GM19035 (cell line): Measurements from ENCODE around the gene ERBB4.
"Not testable (repeated sequence)": the region's sequence is repeated elsewhere in the genome, so short reads cannot be mapped to it uniquely, and the experiment has no call there.

Source experiments
- ATAC-seq: cut with Tn5 transposase; IDR thresholded peaks from one replicate; pipeline ENCODE4 v1.9.1; 2021; ENCODE audit not compliant: unreplicated experiment

Gene ERBB4

DNA sequence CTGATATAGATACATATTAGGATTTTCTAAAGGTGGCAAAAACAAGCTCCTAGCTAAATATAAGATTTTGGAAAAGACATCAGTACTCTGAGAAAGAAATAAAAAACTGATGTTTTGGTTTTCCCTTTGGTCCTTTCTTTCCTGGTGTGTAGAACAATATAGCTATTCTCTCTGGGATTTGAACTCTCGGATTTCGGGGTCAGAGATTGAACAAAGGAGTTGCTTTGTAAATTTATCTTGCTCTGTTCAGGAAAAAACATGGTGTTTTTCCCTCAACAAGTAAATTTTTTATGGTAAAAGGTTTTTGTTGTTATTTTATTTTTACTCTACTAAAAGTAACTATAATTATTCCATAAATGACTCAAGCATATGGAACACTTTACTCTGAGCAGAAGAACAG lies 889.3 kb downstream of the ERBB4 start:
- ATAC-seq = no peak

DNA sequence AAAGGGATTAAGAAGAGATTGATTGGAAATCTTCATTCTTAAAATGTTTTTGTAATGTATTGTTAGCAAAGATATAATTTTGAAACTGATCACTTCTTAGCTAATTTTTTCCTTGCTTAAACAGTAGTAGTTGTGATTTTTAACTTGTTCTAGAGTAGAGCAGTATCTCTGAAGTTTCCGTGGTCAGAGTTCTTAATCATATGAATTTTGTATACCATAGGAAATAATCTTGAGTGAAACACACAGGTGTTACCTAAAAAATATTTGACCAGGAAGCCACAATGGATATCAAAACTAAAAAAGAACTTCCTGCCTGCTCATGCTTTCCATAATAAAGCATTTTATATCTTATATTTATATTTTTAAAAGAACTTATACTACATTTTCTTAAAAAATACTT lies 907.1 kb downstream of the ERBB4 start:
- no peak for ATAC-seq

DNA sequence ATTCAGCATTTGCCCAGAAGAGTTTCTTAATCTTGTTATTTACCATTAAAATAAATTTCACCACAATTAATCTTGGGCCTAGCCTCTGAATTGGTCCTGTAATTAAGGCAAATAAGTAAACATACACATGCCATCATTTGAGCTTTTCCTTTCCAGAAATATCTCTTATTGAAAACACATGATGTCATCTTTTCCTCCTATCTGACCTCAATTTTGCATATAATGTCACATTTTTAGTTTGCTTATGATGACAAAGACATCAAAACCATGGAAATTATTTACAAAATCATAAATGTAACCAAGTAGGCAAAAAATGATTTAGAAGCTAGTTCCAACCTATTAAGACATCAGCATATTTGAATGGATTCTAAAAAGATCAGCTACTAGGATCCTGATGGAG lies 915.5 kb downstream of the ERBB4 start:
- no peak for ATAC-seq

DNA sequence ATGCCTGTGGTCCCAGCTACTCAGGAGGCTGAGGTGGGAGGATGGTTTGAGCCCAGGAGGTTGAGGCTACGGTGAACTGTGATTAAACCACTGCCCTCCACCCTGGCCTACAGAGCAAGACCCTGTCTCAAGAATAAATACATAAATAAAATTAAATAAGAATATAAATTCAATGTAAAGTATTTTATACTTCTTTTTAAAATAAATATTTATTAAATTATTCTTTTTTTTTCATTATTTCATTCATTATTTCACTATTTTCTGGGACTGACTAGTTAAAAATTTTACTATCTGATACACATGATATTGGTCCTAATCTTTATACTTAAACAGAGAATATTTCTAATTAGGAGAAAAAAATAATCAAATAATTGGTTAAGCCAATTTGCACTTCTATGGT lies 917.6 kb downstream of the ERBB4 start:
- no peak for ATAC-seq

DNA sequence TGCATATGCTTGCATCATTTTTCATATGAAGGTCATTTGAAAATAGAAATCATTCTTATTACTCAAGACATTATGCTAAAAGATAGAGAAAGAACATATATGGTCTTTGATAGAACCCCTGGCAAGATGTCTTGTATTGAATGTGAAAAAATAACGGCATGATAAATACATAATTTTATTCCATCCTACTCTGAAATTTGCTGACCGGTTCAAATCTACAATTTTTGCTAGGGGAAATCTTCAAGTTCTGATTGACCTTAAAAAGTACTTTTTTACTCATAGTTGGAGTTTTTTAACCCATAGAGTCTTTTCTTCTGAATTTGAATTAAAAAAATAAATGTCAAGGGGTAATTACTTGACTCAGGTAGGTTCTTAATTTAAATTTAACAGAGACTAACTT lies 920.8 kb downstream of the ERBB4 start:
- no peak for ATAC-seq

DNA sequence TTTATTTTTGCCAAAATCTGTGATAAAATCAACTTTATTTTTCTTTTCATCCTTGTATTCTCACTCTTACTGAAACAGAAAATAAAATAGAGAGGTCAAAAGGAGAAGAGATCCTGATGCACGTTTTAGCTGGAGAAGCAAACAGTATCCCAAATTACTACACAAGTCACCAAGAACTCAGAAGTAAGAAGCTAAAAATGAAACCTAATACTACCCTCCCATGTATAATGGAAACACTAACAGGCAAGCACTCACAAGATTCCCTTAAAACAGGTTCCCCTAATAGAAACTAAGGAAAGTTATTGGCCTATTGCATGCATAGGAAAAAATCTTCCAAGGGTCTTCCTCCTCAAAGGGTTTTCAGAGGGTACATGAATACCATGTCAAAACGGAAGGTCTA lies 927.0 kb downstream of the ERBB4 start:
- ATAC-seq = no peak

DNA sequence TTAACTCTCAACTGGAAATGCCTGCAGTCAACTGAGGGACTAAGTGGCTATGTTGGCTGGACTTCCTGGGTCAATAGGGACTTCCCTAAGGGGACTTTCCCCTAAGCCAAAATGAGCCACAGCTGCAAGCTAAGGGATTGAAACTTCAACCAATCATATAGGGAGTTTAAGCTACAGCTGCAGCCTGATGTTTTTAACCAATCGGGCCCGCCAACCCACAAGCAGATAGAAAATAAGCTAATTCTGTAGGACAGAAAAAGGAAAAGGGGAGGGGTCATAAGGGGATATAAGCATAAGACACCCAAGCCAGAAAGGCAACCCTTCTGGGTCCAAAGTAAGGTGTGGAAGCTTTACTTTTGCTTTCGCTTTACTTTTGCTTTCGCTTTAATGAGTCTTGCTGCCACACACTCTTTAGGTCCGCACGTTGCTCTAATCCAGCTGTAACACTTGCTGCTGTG lies 927.5 kb downstream of the ERBB4 start:
- ATAC-seq = no peak

DNA sequence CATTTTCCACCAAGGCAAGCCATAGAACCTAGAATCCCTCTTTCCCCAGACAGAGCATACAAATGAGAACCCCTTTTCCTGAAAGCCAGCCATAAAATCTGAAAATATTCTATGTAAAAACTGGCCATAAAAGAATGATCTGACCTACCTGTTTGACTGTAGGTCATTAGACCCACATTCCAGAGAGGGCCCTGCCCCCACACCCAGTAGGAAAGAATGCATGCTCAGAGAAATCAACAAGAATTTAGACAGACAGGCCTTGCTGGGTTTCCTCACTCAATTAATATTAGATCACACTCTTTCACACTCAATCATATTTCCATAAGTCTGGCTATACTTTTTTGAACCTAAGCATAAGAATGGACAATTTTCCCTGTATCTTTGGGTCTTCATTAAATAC lies 929.5 kb downstream of the ERBB4 start:
- ATAC-seq = no peak

DNA sequence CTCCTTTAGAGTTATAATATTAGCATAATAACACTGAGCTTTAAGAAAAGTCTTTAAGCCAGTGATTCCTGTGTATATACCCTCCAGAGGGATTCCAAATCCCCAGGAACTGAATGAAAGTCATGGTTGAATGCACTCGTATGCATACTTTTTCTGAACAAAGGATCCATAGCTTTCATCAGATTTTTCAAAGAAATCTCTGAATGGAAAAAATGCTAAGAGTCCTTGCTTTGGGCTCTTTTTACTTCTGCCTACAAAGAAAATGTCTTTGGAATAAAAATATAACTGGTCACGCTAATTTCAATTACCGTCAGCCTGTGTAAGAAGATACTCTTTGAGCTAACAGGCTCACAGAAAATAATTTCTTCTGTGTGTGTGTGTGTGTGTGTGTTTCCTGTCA lies 939.5 kb downstream of the ERBB4 start:
- no peak for ATAC-seq

DNA sequence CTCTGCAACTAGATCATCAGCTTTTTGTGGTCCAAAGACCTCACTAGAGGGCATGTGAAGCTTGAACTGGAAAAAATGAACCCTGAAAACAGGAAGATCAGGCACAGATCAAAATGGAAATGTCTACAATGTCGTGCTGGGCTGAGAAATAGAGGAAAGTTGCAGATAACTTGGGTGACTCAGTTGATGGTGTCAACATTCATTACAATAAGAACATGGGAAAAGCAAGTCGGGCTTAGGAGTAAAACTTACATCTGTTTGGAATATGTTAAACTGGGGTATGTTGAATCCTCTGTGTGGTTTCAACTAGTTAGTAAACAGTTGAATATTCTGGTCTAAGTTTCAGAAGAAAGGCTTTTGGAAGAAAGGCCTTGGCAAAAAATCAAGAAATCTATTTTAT lies 940.4 kb downstream of the ERBB4 start:
- ATAC-seq = no peak

DNA sequence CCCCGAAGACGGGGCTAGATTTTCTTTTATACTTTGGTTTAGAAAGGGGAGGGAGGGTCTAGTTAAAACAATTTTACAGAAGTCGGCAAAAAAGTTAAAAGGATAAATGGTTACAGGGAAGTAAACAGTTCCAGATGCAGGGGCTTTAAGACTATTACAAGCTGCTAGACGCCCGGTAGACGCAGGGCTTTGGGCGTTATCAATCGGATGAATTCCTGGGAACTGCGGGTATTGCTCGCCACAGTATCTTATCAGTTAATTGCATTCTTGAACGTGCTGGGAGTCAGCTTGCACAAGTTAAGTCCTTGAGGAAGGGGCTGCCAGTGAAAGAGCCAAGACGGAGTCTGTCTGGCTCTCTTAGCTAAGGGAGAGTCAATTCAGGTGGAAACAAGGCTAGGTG lies 946.6 kb downstream of the ERBB4 start:
- not testable (repeated sequence) for ATAC-seq

DNA sequence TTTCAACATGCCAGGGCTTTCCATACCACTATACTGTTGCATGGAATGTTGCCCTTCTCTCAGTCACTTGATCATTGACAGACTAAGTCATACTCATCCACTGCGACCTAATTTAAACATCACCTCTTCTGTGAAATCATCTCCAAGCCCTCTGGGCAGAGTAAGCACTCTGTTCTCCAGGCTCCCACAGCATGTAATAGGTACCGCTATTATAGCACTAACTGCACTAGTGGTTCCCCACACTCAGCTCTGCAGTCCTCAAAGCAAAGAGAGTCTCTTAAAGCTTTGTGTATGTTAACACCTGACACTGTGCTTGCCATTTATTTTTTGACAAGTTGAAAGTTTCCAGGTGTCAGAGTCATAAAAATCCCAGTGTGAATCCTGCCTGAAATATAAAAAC lies 947.2 kb downstream of the ERBB4 start:
- ATAC-seq = no peak

DNA sequence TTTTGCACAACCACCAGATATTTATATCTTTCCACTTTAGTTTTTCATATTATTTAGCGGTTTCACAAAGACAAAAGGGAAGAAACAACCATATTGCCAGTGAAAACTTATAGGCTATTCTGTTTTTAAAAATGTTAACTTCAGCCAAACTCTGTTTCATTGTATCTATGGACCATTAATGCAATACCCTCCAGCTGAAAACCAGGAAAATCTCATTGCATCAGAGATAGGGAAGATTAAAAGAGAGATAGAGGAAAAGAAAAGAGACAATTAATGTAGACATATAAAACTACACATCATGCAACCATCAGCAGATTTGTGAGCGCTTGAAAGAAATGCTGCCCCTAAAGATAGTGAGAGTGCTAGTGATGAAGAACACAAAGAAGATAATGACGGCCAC lies 970.2 kb downstream of the ERBB4 start:
- no peak for ATAC-seq

DNA sequence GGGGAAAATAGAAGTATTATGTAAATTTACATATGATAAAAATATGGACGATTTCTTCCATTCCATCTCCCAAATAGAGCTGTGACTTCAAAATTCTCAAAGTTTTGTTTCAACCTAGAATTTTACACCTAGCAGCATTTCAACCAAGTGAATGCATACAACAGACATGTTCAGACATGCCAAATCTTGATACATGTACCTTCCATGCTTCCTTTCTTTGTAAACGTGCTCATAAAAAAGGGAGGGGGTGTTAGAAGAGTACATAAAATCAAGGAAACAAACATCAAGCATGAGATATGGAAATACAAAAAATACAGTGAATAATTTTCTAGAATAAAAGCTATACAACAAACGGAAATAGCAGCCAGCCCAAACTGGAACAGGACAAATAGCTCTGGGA lies 974.2 kb downstream of the ERBB4 start:
- no peak for ATAC-seq

DNA sequence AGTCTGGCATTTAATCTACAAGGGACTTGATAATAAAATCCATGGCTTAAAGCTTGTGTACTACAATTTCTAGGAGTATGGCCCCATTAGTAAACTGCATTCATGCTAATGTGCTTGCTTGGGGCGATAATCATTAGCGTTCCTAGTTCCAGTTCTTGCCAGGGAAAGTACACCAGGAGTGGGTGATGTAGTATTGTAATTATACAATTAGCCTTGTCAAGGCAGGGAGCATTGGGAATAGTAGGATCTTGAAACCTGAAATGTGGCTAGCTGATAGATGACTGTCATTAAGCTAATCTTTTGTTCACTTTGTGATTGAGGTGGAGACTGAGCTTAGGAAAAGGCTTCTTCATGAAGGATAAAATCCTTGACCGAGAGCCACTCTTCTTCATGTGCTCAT lies 993.0 kb downstream of the ERBB4 start:
- ATAC-seq = no peak

DNA sequence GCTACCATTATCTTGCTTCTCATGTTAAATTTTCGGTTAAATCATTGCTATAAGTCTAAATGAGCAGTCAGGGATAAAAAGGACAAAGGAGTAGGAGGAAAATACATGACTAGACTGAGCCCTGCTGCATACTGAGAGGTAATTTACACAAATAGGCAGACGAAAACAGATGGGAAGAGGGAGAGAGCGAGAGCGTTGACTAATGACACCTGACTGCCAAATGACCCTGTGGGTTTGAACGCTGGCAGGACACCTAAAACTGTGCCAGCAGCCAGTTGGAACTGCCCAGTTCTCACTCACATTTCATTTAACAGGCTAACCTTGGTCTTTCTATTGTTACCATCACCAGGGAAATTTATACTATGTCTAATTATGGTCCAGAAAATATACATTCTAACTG lies 1004.0 kb downstream of the ERBB4 start:
- no peak for ATAC-seq

DNA sequence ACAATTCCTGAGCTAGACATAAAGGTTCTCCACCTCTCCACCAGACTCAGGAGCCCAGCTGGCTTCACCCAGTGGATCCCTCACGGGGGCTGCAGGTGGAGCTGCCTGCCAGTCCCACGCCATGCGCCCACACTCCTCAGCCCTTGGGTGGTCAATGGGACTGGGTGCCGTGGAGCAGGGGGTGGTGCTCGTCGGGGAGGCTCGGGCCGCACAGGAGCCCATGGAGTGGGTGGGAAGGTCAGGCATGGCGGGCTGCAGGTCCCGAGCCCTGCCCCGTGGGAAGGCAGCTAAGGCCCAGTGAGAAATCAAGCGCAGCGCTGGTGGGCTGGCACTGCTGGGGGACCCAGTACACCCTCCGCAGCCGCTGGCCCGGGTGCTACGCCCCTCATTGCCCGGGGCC lies 1014.4 kb downstream of the ERBB4 start:
- not testable (repeated sequence) for ATAC-seq

DNA sequence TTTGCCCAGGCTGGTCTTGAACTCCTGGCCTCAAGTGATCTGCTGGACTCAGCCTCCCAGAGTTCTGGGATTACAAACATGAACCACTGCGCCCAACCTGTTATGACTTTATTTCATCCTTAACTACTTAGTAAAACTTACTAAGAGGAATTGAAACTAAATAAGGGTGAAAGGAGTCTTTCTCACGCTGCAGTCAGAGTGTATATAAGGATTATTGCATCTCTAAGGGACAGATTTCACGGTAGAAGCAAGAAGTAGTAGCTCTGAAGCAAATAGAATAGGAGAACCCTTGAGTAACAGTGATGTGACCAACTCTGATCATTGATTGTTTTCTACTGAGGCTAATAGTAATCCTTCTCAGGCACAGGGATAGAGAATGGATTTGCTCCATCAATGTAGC lies 1022.1 kb downstream of the ERBB4 start:
- ATAC-seq = no peak

DNA sequence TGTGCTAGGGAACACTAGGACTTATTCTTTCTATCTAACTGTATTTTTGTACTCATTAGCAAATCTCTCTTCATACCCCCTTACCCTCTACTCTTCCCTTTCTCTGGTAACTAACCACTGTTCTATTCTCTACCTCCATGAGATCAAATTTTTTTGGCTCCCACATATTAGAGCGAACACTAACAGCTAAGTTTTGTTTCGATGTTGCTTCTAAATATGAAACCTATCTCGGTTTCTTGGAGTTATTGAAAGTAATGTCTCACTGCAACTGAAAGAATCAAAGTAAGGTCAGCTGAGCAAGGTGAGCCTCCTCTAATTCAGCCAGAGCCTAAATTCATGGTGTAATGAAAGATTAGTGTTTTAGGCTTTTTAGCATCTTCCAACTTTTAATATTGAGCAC lies 1024.6 kb downstream of the ERBB4 start:
- no peak for ATAC-seq

DNA sequence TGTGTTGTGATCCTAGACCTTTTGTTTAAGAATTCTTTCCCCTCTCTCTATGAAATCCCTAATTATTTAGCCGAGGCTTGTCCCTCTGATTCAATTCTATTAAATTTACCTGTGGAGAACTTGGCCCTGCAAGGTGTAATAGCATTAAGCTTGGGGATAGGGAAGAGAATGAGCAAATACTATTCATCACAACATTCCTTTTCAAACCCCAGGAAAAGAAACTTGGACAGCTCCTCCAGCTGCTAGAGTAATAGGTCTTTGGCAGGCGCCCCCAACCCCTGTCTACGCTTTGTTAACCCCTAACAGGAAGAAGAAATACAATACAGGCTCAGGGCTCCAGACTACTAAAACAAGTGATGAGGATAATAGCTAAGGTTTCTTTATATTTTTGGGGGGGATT lies 1025.2 kb downstream of the ERBB4 start:
- ATAC-seq = no peak

DNA sequence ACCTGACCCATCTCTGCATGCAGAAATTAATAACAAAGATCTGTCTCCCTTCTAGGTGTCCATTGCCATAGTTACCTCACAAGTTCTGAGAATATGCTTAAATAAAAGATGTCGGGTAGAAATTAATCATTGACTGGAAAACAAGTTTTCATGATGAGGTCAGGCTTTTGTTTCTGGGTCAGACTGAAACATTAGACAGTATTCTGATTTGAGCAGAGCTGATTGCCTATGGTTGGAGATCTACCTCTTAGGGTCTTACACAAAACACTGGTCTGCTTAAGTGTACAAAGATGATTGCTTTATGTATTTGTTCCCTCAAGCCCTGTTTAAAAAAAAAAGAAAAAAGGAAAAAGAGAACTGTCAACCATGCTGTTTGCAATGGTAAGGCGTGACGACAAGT lies 1025.8 kb downstream of the ERBB4 start:
- ATAC-seq = no peak

DNA sequence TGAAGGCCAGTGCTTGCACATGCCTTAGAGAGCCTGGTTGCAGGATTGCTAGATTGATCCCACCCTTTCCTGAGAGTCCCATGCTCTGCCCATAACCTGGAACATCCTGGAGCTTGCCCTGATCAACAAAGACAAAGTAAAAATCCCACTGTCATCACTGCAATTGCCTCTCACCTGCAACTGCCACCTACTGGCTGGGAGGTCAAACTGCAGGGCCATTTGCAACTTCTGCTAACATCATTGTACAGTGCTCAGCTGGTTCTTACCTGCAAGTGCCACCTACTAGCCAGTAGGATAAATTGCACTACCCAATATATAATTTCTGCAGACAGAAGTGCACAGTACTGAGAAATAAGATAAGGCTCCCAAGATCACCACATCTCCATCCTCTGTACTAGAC lies 1034.7 kb downstream of the ERBB4 start:
- ATAC-seq = no peak

DNA sequence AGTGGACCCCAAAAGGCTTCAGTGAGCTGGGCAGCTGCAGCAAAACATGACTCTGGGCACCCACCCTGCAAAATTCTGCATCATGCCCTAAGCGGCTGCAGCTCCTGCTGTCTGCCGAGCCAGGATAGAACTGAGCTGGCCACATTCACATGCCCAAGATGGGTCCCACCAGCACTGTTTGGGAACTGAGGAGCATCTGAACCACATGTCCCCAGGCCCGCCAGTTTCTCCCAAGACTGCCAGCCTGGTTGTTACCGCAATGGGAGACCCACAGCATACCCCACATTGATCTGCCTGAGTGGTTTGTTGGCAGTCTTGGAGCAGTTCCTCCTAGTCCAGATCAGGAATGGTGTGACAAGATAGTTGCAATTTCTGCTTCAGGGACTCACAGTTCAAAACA lies 1035.4 kb downstream of the ERBB4 start:
- no peak for ATAC-seq

DNA sequence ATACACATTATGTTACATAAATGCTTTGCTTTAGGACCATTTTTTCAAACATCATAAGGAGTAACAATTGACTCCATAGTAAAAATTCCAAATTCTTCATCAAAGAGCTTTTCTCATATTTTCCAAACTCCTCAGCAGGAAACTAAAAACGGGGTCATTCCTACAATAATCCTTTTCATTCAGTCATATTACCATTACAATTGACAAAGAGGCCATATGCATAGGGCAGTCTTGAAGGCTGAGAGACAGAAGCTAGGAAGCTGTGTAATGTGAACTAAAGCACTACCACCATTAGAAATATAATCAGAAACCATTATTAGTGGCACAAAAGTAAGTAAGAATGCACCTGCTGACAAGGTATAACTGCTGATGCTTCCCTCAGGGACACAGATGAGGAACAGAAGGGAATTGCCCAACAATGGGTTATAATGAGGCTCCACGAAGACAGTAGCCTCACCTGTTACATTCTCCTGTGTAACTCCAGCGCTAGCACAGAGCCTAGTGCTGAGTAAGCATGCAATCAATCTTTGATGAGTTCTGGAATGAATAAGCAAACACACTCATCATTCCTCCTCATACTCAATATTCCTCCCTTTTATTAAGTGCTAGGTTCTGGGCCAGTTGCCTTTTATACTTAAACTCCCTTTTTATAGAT lies 1039.9 kb downstream of the ERBB4 start:
- ATAC-seq = no peak
